Glutamatergic neuron (in vitro differentiated cells): ENCODE measurements around the gene SCLT1. TPM values are rescaled to one million over a fixed set of nuclear protein-coding genes. Genes with fewer than 3 reads are reported as not detected.

Experiments used
- DNase-seq: peaks from one replicate; pipeline ENCODE4 v3.0.0; 2022
- H3K27ac Mint-ChIP-seq: one replicate; pipeline ENCODE4 v1.8.0; 2020; ENCODE audit warnings: mild to moderate bottlenecking, mixed read lengths, inconsistent platforms; ENCODE audit not compliant: unreplicated experiment
- H3K27me3 Mint-ChIP-seq: one replicate; pipeline ENCODE4 v1.8.0; 2020; ENCODE audit warnings: mild to moderate bottlenecking, moderate library complexity, mixed read lengths, inconsistent platforms; ENCODE audit not compliant: unreplicated experiment
- H3K36me3 Mint-ChIP-seq: one replicate; pipeline ENCODE4 v1.8.0; 2020; ENCODE audit warnings: mild to moderate bottlenecking, mixed read lengths, inconsistent platforms; ENCODE audit not compliant: unreplicated experiment
- H3K4me1 Mint-ChIP-seq: one replicate; pipeline ENCODE4 v1.8.0; 2020; ENCODE audit warnings: mild to moderate bottlenecking, low read depth, mixed read lengths, inconsistent platforms; ENCODE audit not compliant: unreplicated experiment
- H3K4me3 Mint-ChIP-seq: one replicate; pipeline ENCODE4 v1.8.0; 2020; ENCODE audit warnings: mild to moderate bottlenecking, mixed read lengths, inconsistent platforms; ENCODE audit not compliant: unreplicated experiment
- H3K9me3 Mint-ChIP-seq: one replicate; pipeline ENCODE4 v1.8.0; 2020; ENCODE audit warnings: mild to moderate bottlenecking, moderate library complexity, mixed read lengths, inconsistent platforms; ENCODE audit not compliant: unreplicated experiment
- total RNA-seq: library from RNA; stranded (reverse); fragmentation: NEBNext Ultra II Directional; extraction: Animal tissue kit (Norgen Biotek cat#: 25700); gene quantifications from one replicate; pipeline ENCODE4 v1.2.1, GENCODE V29; 2021; ENCODE audit not compliant: unreplicated experiment
- TF ChIP-seq, protein P1 (sequence below): fragments of 200-600 bp; sonication (generic); IDR thresholded peaks from one replicate; pipeline ENCODE4 v1.5.0; 2021; ENCODE audit not compliant: partially characterized antibody, unreplicated experiment

The SCLT1 gene
- total RNA-seq, 1 donor from 2014 or later: 15.6 TPM

- H3K4me1 Mint-ChIP-seq: no peaks in the 10 kb centered on the region
- H3K27me3 Mint-ChIP-seq: no peaks in the 10 kb centered on the region
- TF ChIP-seq, protein P1, sequence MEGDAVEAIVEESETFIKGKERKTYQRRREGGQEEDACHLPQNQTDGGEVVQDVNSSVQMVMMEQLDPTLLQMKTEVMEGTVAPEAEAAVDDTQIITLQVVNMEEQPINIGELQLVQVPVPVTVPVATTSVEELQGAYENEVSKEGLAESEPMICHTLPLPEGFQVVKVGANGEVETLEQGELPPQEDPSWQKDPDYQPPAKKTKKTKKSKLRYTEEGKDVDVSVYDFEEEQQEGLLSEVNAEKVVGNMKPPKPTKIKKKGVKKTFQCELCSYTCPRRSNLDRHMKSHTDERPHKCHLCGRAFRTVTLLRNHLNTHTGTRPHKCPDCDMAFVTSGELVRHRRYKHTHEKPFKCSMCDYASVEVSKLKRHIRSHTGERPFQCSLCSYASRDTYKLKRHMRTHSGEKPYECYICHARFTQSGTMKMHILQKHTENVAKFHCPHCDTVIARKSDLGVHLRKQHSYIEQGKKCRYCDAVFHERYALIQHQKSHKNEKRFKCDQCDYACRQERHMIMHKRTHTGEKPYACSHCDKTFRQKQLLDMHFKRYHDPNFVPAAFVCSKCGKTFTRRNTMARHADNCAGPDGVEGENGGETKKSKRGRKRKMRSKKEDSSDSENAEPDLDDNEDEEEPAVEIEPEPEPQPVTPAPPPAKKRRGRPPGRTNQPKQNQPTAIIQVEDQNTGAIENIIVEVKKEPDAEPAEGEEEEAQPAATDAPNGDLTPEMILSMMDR: no peak
- no peak overlapping the region for H3K4me3 Mint-ChIP-seq
- H3K9me3 Mint-ChIP-seq: no peaks in the 10 kb centered on the region
- H3K27ac Mint-ChIP-seq: no peak overlapping the region
- no peak for DNase-seq
- no peaks in the 10 kb centered on the region for H3K36me3 Mint-ChIP-seq
Measured at GRCh38 chr4:128957459-128957858, 135.9 kb downstream of the SCLT1 start.

DNA sequence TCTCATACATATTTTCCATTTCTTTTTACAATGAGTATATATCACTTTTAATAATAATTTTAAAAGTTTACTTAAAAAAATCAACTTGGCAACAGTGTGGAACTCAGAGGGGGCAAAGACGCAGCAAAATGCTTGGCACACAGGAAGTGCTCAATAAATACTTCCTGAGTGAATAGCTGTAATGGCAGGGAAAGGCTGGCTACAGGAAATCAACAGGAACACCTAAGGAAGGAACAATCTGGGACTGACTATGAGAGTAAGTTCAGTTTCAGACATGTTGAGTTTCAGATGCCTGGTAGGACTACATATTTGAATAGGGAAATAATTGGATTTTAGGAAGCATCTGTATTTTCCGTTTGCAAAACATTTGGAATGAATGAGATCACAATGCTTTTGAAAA lies 137.6 kb downstream of the SCLT1 start:
- Mint-ChIP-seq H3K4me3 (no peak overlapping the region), H3K4me1 (peaks cover 3% of the 10 kb centered on the region), H3K36me3 (no peaks in the 10 kb centered on the region), H3K27me3 (no peaks in the 10 kb centered on the region), H3K9me3 (no peaks in the 10 kb centered on the region), H3K27ac (no peak overlapping the region)
- DNase-seq: no peak
- TF ChIP-seq, protein P1: no peak

DNA sequence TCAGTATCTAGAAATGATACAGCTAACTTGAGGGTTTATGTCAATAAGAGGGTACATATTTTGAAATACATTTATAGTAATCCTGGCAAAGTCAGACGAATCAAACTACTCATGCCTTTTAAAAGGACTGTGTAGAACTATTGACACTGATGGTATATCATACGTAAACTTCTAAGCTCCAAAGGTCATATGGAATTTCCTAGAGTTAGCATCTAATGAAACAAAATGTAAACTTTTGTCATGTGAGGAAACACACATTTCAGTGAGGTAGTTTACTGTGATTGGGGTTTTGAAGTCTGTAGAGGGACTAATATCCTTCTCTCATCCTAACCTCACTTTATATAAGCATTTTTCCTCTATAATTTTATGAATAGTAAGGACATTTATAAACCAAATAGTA lies 138.4 kb downstream of the SCLT1 start:
- TF ChIP-seq, protein P1: no peak
- peaks cover 3% of the 10 kb centered on the region for H3K4me1 Mint-ChIP-seq
- no peak for DNase-seq
- H3K9me3 Mint-ChIP-seq: no peaks in the 10 kb centered on the region
- no peaks in the 10 kb centered on the region for H3K36me3 Mint-ChIP-seq
- no peak overlapping the region for H3K4me3 Mint-ChIP-seq
- no peaks in the 10 kb centered on the region for H3K27me3 Mint-ChIP-seq
- no peak overlapping the region for H3K27ac Mint-ChIP-seq

DNA sequence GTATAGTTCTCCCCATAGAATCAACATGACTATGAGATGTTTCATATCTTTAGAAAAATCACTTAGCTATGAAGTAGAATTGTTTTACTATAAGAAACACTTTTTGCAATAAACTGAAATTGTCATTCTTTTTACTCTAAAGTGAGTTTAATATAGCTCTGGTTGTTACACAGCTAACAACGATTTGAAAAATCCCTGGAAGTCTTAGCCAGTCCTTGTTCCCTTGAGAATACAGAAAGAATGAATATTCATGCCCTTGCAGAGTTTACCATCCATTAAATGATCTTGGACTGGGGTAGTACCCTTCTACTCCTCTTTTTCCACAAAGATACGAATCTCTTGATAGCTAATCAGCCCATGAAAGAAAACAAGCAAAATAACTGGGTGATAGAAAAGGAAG lies 142.0 kb downstream of the SCLT1 start:
- Mint-ChIP-seq H3K27ac (no peak overlapping the region), H3K4me1 (peaks cover 3% of the 10 kb centered on the region), H3K4me3 (no peak overlapping the region), H3K27me3 (no peaks in the 10 kb centered on the region), H3K36me3 (no peaks in the 10 kb centered on the region), H3K9me3 (no peaks in the 10 kb centered on the region)
- TF ChIP-seq, protein P1: no peak
- no peak for DNase-seq

GRCh38 chr4:128950796-128951195 lies 142.5 kb downstream of the SCLT1 start:
- Mint-ChIP-seq H3K36me3 (no peaks in the 10 kb centered on the region), H3K27ac (no peak overlapping the region), H3K4me3 (no peak overlapping the region), H3K9me3 (no peaks in the 10 kb centered on the region), H3K4me1 (peaks cover 3% of the 10 kb centered on the region), H3K27me3 (no peaks in the 10 kb centered on the region)
- DNase-seq: no peak
- TF ChIP-seq, protein P1: no peak
